SK-N-SH (cell line): ENCODE data around the gene TBXA2R. TPM values are rescaled to one million over a fixed set of nuclear protein-coding genes. Genes with fewer than 3 reads are reported as not detected.

Experiments
- CTCF ChIA-PET: fragments of 300-600, 350-600 bp; formaldehyde crosslinking; extraction: SDS; loops from one replicate; lab custom pipeline; 2021; lab: Yijun Ruan, JAX
- POLR2A ChIA-PET: fragments of 350-600 bp; sonication (Branson Sonifier 250); formaldehyde crosslinking; extraction: SDS; loops from one replicate; lab custom pipeline; 2020; ENCODE audit warnings: antibody characterized with exemption, inconsistent platforms; lab: Yijun Ruan, JAX
- DNase-seq: peaks from one replicate; pipeline ENCODE4 v3.0.0; 2012
- H2AFZ ChIP-seq: fragments of 200-600 bp; sonication (generic); 2 replicates; pipeline ENCODE4 v1.8.1; 2016; ENCODE audit warnings: antibody characterized with exemption, mild to moderate bottlenecking, low read depth
- H3F3A ChIP-seq: fragments of 200-600 bp; sonication (generic); replicated peaks from 2 replicates; pipeline ENCODE3; 2016; ENCODE audit warnings: antibody characterized with exemption, mild to moderate bottlenecking; ENCODE audit not compliant: insufficient read depth
- H3K27ac ChIP-seq, 2 experiments: fragments of 200-500 bp in 1 of 2; fragments of 200-600 bp in 1 of 2; sonication (Bioruptor generic) in 1 of 2; sonication (generic), shearing (Covaris generic) in 1 of 2; 2 replicates each; pipeline versions ENCODE4 v1.5.1 to v1.6.1; 2014 to 2016; ENCODE audit warnings: low read depth in 2 of 2, inconsistent platforms in 1 of 2, low read length in 1 of 2, mild to moderate bottlenecking in 1 of 2, mixed read lengths in 1 of 2
- H3K27me3 ChIP-seq: fragments of 200-600 bp; sonication (generic), shearing (Covaris generic); 2 replicates; pipeline ENCODE4 v1.6.1; 2016; ENCODE audit warnings: mixed run types; ENCODE audit not compliant: insufficient read depth
- H3K36me3 ChIP-seq, 2 experiments: fragments of 200-500 bp in 1 of 2; fragments of 200-600 bp in 1 of 2; sonication (Bioruptor generic) in 1 of 2; sonication (generic) in 1 of 2; replicated peaks in 1 of 2; 2 replicates each; pipeline versions ENCODE3 to v1.5.1; 2014 to 2016; ENCODE audit warnings: low read length in 1 of 2, mild to moderate bottlenecking in 1 of 2; ENCODE audit not compliant: insufficient read depth in 2 of 2, control insufficient read depth in 1 of 2
- H3K4me1 ChIP-seq, 2 experiments: fragments of 200-500 bp in 1 of 2; fragments of 200-600 bp in 1 of 2; sonication (Bioruptor generic) in 1 of 2; sonication (generic), shearing (Covaris generic) in 1 of 2; 2 replicates each; pipeline versions ENCODE4 v1.5.1 to v1.6.1; 2014 to 2016; ENCODE audit warnings: low read depth in 1 of 2, low read length in 1 of 2, mixed run types in 1 of 2; ENCODE audit not compliant: insufficient read depth in 2 of 2, control insufficient read depth in 1 of 2
- H3K4me2 ChIP-seq: fragments of 200-600 bp; sonication (generic), shearing (Covaris generic); 2 replicates; pipeline ENCODE4 v1.6.1; 2017; ENCODE audit warnings: mixed run types
- H3K4me3 ChIP-seq, 2 experiments: fragments of 200-500 bp in 1 of 2; fragments of 200-600 bp in 1 of 2; sonication (Bioruptor generic) in 1 of 2; sonication (generic), shearing (Covaris generic) in 1 of 2; 2 replicates each; pipeline versions ENCODE4 v1.5.1 to v1.8.1; 2014 to 2016; ENCODE audit warnings: low read depth in 2 of 2, inconsistent platforms in 1 of 2, low read length in 1 of 2, mild to moderate bottlenecking in 1 of 2, mixed read lengths in 1 of 2, moderate library complexity in 1 of 2
- H3K79me2 ChIP-seq: fragments of 200-600 bp; sonication (generic); 2 replicates; pipeline ENCODE4 v1.8.1; 2017; ENCODE audit warnings: mild to moderate bottlenecking; ENCODE audit not compliant: insufficient read depth
- H3K9ac ChIP-seq: fragments of 200-600 bp; sonication (generic); 2 replicates; pipeline ENCODE4 v1.6.1; 2017; ENCODE audit warnings: mixed run types
- H3K9me2 ChIP-seq: fragments of 200-600 bp; sonication (generic); 2 replicates; pipeline ENCODE4 v1.6.1; 2017; ENCODE audit warnings: mixed run types
- H3K9me3 ChIP-seq: fragments of 200-600 bp; sonication (generic); 2 replicates; pipeline ENCODE4 v1.6.1; 2017; ENCODE audit warnings: mixed run types, mild to moderate bottlenecking, moderate library complexity
- H4K20me1 ChIP-seq: fragments of 200-600 bp; sonication (generic); 2 replicates; pipeline ENCODE4 v1.6.1; 2017; ENCODE audit warnings: mild to moderate bottlenecking, mixed run types; ENCODE audit not compliant: insufficient read depth
- EZH2phosphoT487 ChIP-seq: fragments of 200-600 bp; sonication (generic); IDR thresholded peaks from 2 replicates; pipeline ENCODE4 v1.6.1; 2017; ENCODE audit warnings: low read depth, mixed run types, mild to moderate bottlenecking, antibody characterized with exemption, moderate library complexity, borderline replicate concordance
- GATA2 ChIP-seq: sonication (generic); formaldehyde crosslinking; IDR thresholded peaks from 2 replicates; pipeline ENCODE4 v1.5.0; 2020; ENCODE audit warnings: mild to moderate bottlenecking, missing genetic modification reagents
- IRF3 ChIP-seq: fragments of 150-350 bp; IDR thresholded peaks from 2 replicates; pipeline ENCODE4 v1.6.1; 2016; ENCODE audit warnings: mild to moderate bottlenecking, low read depth, low read length
- MAX ChIP-seq: IDR thresholded peaks from 2 replicates; pipeline ENCODE4 v1.4.0; 2012; ENCODE audit warnings: low read depth
- REST ChIP-seq: IDR thresholded peaks from 2 replicates; pipeline ENCODE4 v1.6.1; 2012; ENCODE audit warnings: mild to moderate bottlenecking, low read depth, low read length, moderate library complexity
- RFX5 ChIP-seq: IDR thresholded peaks from 2 replicates; pipeline ENCODE4 v1.6.1; 2012; ENCODE audit warnings: mild to moderate bottlenecking, improper control_type of control experiment, low read length
- SMC3 ChIP-seq: IDR thresholded peaks from 2 replicates; pipeline ENCODE4 v1.6.1; 2012; ENCODE audit warnings: low read depth, low read length, improper control_type of control experiment
- USF1 ChIP-seq: IDR thresholded peaks from 2 replicates; pipeline ENCODE4 v1.4.0; 2012; ENCODE audit warnings: low read depth, borderline replicate concordance
- YY1 ChIP-seq: IDR thresholded peaks from 2 replicates; pipeline ENCODE4 v1.4.0; 2012; ENCODE audit warnings: low read depth, mild to moderate bottlenecking
- WGBS: methylation state at CpG from one replicate; pipeline ENCODE4 v1.1.6; 2017; ENCODE audit warnings: low lambda C conversion rate; 5-methylcytosine and 5-hydroxymethylcytosine counted together
- polyA plus RNA-seq, 3 experiments: library from polyadenylated mRNA; depleted of rRNA; stranded (reverse); fragments of >200 nt; gene quantifications; 2 replicates each; pipeline ENCODE4 v1.2.3, GENCODE V29; 2012

The TBXA2R gene
- polyA plus RNA-seq, 1 of the 3 experiments (the other 2 are of a cell fraction), result 0.92 TPM

- Histone ChIP-seq H2AFZ (no peak overlapping the region), H3K79me2 (peaks cover 19% of the 10 kb centered on the region; the same call in 1 of the 2 replicates), H3K4me3 (no peak overlapping the region), H3K27ac (no peak overlapping the region), H4K20me1 (no peaks in the 10 kb centered on the region), H3K27me3 (no peaks in the 10 kb centered on the region), H3K4me2 (no peak overlapping the region), H3F3A (no peaks in the 10 kb centered on the region), H3K9me3 (no peaks in the 10 kb centered on the region), H3K9me2 (no peaks in the 10 kb centered on the region), H3K9ac (no peak overlapping the region), H3K36me3 (peaks cover 0 to 19% of the 10 kb centered on the region in 2 experiments), H3K4me1 (peaks cover 0 to 3% of the 10 kb centered on the region in 2 experiments; a peak in 1 of 4 replicates)
- no peak for TF ChIP-seq RFX5
- TF ChIP-seq GATA2, result no peak
- ChIA-PET CTCF (interaction anchor here (1.1 to 5.8 kb wide), 6 partner anchors 18 to 315 kb away, joined by 3 to 49 read pairs (median 4); partner anchors contain the start of gene GIPC3), POLR2A (no interaction called here)
- WGBS, result 91% methylated on average over 4 of the region's 17 CpGs
- DNase-seq, result no peak
Observed at GRCh38 chr19:3619631-3620012, 12.9 kb upstream of the TBXA2R start.

GRCh38 chr19:3618811-3619630 lies 12.3 kb upstream of the TBXA2R start:
- Histone ChIP-seq H3K9ac (no peak overlapping the region), H3K36me3 (peaks cover 0 to 19% of the 10 kb centered on the region in 2 experiments), H3K27ac (no peak overlapping the region), H3K4me1 (peaks cover 0 to 3% of the 10 kb centered on the region in 2 experiments; a peak in 1 of 4 replicates), H4K20me1 (no peaks in the 10 kb centered on the region), H3K4me3 (no peak overlapping the region; a peak in 1 of 4 replicates), H3K79me2 (peaks cover 13% of the 10 kb centered on the region; the same call in 1 of the 2 replicates), H3K9me3 (no peaks in the 10 kb centered on the region), H3F3A (no peaks in the 10 kb centered on the region), H3K27me3 (no peaks in the 10 kb centered on the region), H2AFZ (no peak overlapping the region), H3K4me2 (no peak overlapping the region), H3K9me2 (no peaks in the 10 kb centered on the region)
- no peak for DNase-seq
- ChIA-PET CTCF (interaction anchor here (0.7 to 5.8 kb wide), 13 partner anchors 8 to 315 kb away, joined by 3 to 49 read pairs (median 6); partner anchors contain the start of genes GIPC3, MFSD12 and TJP3), POLR2A (no interaction called here)
- TF ChIP-seq SMC3, result no peak
- TF ChIP-seq MAX, result no peak
- no peak for TF ChIP-seq REST
- TF ChIP-seq USF1, result no peak
- no peak for TF ChIP-seq YY1
- TF ChIP-seq EZH2phosphoT487, result no peak
- TF ChIP-seq IRF3, result no peak
- WGBS, result 91% methylated on average over 16 of the region's 31 CpGs
